ENCODE data around the gene SMIM9.

Gene SMIM9

GRCh38 chrX:154774622-154775021, 59.8 kb downstream of the SMIM9 start:
- Histone ChIP-seq H3K79me2 (ENCODE audit: low read length) (peaks cover 19% of the 10 kb centered on the region), H3K4me3 (ENCODE audit: low read length) (no peak overlapping the region), H3K9me3 (replicated peaks; ENCODE audit: insufficient read depth, low read length) (no peaks in the 10 kb centered on the region), H3K4me2 (ENCODE audit: low read depth, low read length) (no peak overlapping the region), H2AFZ (ENCODE audit: low read length) (no peak overlapping the region), H3K36me3 (replicated peaks; ENCODE audit: insufficient read depth, low read length) (no peaks in the 10 kb centered on the region; the same call in none of the 2 replicates), H3K27me3 (replicated peaks; ENCODE audit: insufficient read depth, low read length) (no peaks in the 10 kb centered on the region), H3K4me1 (ENCODE audit: low read length) (no peaks in the 10 kb centered on the region), H3K9me2 (replicated peaks; ENCODE audit: insufficient read depth, low read length) (no peaks in the 10 kb centered on the region), H3K9ac (ENCODE audit: low read length) (no peak overlapping the region), H3K27ac (ENCODE audit: low read length) (no peak overlapping the region), H3F3A (ENCODE audit: insufficient read depth, low read length) (no peaks in the 10 kb centered on the region), H4K20me1 (ENCODE audit: insufficient read depth, low read length) (no peaks in the 10 kb centered on the region)
- TF ChIP-seq EZH2 (optimal IDR thresholded peaks at IDR 0.05; ENCODE audit: low read depth, low read length) (no peak), CTCF (IDR thresholded peaks at IDR 0.05; ENCODE audit: low read length) (no peak), EZH2phosphoT487 (IDR thresholded peaks at IDR 0.05; ENCODE audit: low read length) (no peak)
- no peak for DNase-seq

All from MM.1S (cell line).